SK-N-MC (cell line): Measurements from ENCODE around the gene CMSS1.
A peak's percentile ranks its signal among the peaks of the same experiment; 100 is the strongest.

Experiments
- DNase-seq: peaks from one replicate; pipeline ENCODE4 v3.0.0-alpha.2; 2011; ENCODE audit warnings: low read depth, low spot score
- H3K27ac ChIP-seq: fragments of 200-600 bp; sonication (generic); 2 replicates; pipeline ENCODE4 v1.5.1; 2016; ENCODE audit warnings: mixed run types
- H3K36me3 ChIP-seq: fragments of 200-600 bp; sonication (generic); 2 replicates; pipeline ENCODE4 v1.6.1; 2017; ENCODE audit warnings: antibody characterized with exemption, low read length, mixed read lengths; ENCODE audit not compliant: insufficient read depth
- H3K4me3 ChIP-seq: fragments of 200-600 bp; sonication (generic); 2 replicates; pipeline ENCODE4 v1.5.1; 2016
- H3K9ac ChIP-seq: fragments of 200-600 bp; sonication (generic); 2 replicates; pipeline ENCODE4 v1.8.0; 2017; ENCODE audit warnings: mixed run types, mixed read lengths; ENCODE audit not compliant: insufficient read length
- H3K9me3 ChIP-seq: fragments of 200-600 bp; sonication (generic); 2 replicates; pipeline ENCODE4 v1.6.1; 2017; ENCODE audit warnings: low read depth, mild to moderate bottlenecking, antibody characterized with exemption, low read length, moderate library complexity, mixed read lengths
- EZH2 ChIP-seq: fragments of 200-600 bp; sonication (generic); IDR thresholded peaks from one replicate; pipeline ENCODE4 v1.6.1; 2017; ENCODE audit warnings: antibody characterized with exemption
- FOXP2 ChIP-seq: optimal IDR thresholded peaks from 2 replicates; pipeline ENCODE3; 2011; ENCODE audit warnings: mild to moderate bottlenecking, moderate library complexity; ENCODE audit not compliant: insufficient read depth; ENCODE audit errors: extremely low read length, control extremely low read depth
- POLR2AphosphoS5 ChIP-seq: IDR thresholded peaks from 2 replicates; pipeline ENCODE4 v1.6.1; 2012; ENCODE audit warnings: mild to moderate bottlenecking, low read depth, low read length, borderline replicate concordance

Gene CMSS1

DNA sequence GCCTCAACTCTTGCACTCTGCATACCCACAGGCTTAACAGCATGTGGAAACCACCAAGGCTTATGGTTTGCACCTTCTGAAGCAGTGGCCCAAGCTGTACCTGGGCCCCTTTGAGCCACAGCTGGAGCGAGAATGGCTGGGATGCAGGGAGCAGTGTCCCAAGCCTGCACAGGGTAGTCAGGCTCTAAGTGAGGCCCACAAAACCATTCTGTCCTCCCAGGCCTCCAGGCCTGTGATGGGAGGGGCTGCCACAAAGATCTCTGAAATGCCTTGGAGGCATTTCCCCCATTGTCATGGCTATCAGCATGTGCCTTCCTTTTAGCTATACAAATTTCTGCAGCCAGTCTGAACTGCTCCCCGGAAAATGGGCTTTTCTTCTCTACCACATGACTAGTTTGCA is 12.5 kb upstream of the CMSS1 start:
- no peak overlapping the region for H3K4me3 ChIP-seq
- H3K36me3 ChIP-seq: no peaks in the 10 kb centered on the region
- TF ChIP-seq EZH2 (no peak), FOXP2 (no peak), POLR2AphosphoS5 (no peak)
- H3K9me3 ChIP-seq: no peaks in the 10 kb centered on the region
- H3K27ac ChIP-seq: no peak overlapping the region
- no peak for DNase-seq
- no peak overlapping the region for H3K9ac ChIP-seq

- H3K4me3 ChIP-seq: no peak overlapping the region
- H3K27ac ChIP-seq: no peak overlapping the region
- no peaks in the 10 kb centered on the region for H3K9me3 ChIP-seq
- no peak for TF ChIP-seq FOXP2
- TF ChIP-seq POLR2AphosphoS5: no peak
- no peak for TF ChIP-seq EZH2
- no peaks in the 10 kb centered on the region for H3K36me3 ChIP-seq
- DNase-seq: peak; percentile 66
- H3K9ac ChIP-seq: no peak overlapping the region
These were observed 9.4 kb upstream of the CMSS1 start for GRCh38 chr3:99808163-99808794.

DNA sequence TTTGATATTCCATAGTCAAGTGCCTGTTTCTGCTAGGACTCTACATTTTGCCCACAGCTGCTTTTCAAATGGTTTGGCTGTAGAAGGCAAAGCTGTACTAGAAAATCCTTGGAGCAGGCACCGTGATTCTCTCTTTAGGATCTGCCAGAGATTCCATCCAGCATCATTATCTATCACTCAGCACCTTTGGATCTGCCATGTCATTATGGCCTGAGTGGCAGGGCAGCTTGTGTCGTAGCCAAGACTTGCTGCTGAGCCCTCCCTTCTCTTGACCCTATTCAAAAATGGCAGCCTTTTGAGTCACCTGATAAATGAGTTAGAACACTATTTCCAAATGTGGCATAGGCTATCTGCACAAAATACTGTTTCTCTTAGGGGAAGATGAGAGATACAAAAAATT is 8.1 kb upstream of the CMSS1 start:
- DNase-seq: no peak
- Histone ChIP-seq H3K36me3 (no peaks in the 10 kb centered on the region), H3K4me3 (no peak overlapping the region), H3K9ac (no peak overlapping the region), H3K9me3 (no peaks in the 10 kb centered on the region), H3K27ac (no peak overlapping the region)
- TF ChIP-seq FOXP2: no peak

- no peak for DNase-seq
- TF ChIP-seq FOXP2: no peak
- TF ChIP-seq EZH2: no peak
- TF ChIP-seq POLR2AphosphoS5: no peak
- Histone ChIP-seq H3K4me3 (no peak overlapping the region), H3K9ac (no peak overlapping the region), H3K36me3 (no peaks in the 10 kb centered on the region), H3K9me3 (no peaks in the 10 kb centered on the region), H3K27ac (no peak overlapping the region)
These were observed 7.3 kb upstream of the CMSS1 start for GRCh38 chr3:99810403-99810802.

DNA sequence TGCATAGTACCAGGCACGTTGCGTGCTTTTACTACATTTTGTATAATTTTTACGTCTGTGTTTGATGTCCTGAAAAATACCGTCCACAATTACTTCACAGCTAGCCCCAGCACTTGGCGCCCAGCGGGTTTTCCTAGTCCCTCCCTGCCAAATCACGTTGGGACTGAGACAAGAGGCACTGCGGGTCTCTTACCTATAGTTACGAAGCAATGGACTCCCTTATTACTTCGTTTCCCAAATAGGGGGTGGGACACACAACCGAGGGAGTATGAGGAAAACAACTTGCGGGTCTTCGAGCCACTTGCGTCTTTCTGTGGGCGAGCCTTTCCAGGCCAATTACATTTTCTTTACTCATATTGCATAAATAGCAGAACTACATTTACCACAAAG is 620 bp upstream of the CMSS1 start:
- Histone ChIP-seq H3K4me3 (peak overlapping the region; percentile 86), H3K9ac (peak overlapping the region; percentile 93), H3K9me3 (no peaks in the 10 kb centered on the region), H3K27ac (peak overlapping the region; percentile 89; the same call in 1 of the 2 replicates), H3K36me3 (no peaks in the 10 kb centered on the region)
- no peak for DNase-seq
- no peak for TF ChIP-seq POLR2AphosphoS5
- TF ChIP-seq FOXP2: no peak
- no peak for TF ChIP-seq EZH2

GRCh38 chr3:99818818-99819217 is 1.2 kb downstream of the CMSS1 start:
- Histone ChIP-seq H3K27ac (no peak overlapping the region), H3K9me3 (no peaks in the 10 kb centered on the region), H3K9ac (peak overlapping the region; percentile 93), H3K36me3 (no peaks in the 10 kb centered on the region), H3K4me3 (peak overlapping the region; percentile 86)
- DNase-seq: no peak
- TF ChIP-seq EZH2: no peak
- TF ChIP-seq POLR2AphosphoS5: no peak
- TF ChIP-seq FOXP2: no peak

DNA sequence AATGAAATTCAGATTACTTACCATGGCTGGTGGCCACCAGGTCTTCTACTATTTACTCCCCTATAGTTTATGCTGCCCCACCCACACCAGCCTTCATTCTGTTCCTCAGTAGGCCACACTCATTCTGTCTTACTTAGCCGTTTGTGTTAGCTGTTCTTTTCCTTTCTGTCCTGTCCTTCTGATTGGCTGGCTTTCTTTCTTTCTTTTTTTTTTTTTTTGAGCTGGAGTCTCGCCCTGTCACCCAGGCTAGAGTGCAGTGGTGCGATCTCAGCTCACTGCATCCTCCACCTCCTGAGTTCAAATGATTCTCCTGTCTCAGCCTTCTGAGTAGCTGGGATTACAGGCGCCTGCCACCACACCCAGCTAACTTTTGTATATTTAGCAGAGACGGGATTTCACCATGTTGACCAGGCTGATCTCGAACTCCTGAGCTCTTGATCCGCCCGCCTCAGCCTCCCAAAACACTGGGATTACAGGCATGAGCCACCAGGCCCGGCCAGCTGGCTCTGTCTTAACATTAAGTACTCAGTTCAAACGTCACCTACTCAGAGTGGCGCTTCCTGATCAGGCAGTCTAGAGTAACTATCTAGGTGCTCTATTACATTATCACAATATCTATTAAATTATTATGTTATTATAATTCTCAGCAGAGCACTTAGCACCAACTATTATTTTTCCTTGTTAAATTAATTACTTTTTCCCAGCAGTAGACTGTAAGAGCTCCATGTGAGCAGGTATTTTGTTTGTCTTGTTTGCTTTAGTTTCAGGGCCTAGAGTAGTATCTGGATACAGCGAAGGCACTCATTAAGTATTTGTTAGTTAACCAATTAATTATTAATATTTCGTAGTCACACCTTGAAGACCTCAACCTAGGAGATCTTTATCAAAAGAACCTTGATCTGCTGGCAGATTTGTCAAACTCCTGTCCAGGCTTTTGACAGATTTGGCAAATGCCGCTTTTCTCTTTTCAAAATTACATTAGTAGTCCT is 6.4 kb downstream of the CMSS1 start:
- no peak overlapping the region for H3K4me3 ChIP-seq
- H3K36me3 ChIP-seq: no peaks in the 10 kb centered on the region
- H3K9me3 ChIP-seq: no peaks in the 10 kb centered on the region
- no peak overlapping the region for H3K27ac ChIP-seq
- DNase-seq: no peak
- TF ChIP-seq EZH2: no peak
- no peak for TF ChIP-seq POLR2AphosphoS5
- no peak for TF ChIP-seq FOXP2
- H3K9ac ChIP-seq: no peak overlapping the region

DNA sequence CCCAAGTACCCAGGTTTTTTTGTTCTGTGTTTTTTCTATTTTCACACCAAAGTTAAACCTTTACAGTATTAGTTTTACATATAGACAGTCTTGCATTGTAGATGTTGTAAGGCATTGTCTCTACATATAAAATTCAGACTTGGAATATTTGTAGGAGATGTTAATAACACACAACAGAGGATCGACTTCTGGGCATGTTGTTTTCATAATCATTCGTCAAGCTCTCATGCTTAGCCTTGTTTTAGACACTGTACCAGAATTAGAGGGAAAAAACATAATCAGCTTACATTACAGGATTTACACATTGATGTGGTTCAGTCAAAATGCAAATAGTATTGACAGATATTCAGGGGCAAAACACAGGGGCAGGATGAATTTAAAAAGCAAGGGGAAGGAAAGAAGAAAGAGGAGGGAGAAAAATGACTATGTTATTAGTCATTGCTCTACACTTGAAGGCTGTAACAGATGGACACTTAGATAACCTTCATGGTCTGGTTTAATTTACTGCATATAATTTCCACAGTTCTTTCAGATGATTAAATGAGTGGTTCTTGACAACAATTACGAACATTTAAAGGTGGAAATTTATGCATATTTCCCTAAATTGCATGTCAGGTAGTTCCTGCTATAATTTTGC is 7.5 kb downstream of the CMSS1 start:
- DNase-seq: no peak
- Histone ChIP-seq H3K9me3 (no peaks in the 10 kb centered on the region), H3K9ac (no peak overlapping the region), H3K36me3 (no peaks in the 10 kb centered on the region), H3K27ac (no peak overlapping the region), H3K4me3 (no peak overlapping the region)
- no peak for TF ChIP-seq FOXP2
- no peak for TF ChIP-seq EZH2
- no peak for TF ChIP-seq POLR2AphosphoS5
